ENCODE measurements around the gene PCK2. TPM values are rescaled to one million over a fixed set of nuclear protein-coding genes. Genes with fewer than 3 reads are reported as not detected.

Gene PCK2
- total and polyA plus RNA-seq, 2 experiments from 2014 or later = 68.7 to 88.8 TPM

- H3K36me3 ChIP-seq (replicated peaks; ENCODE audit: insufficient read depth, low read depth) = no peaks in the 10 kb centered on the region
- no peaks in the 10 kb centered on the region for H3K4me1 ChIP-seq (ENCODE audit: insufficient read depth)
- no peaks in the 10 kb centered on the region for H3K79me2 ChIP-seq
- H3K9me2 ChIP-seq (replicated peaks; ENCODE audit: insufficient read depth) = no peaks in the 10 kb centered on the region
- H3K9me3 ChIP-seq (ENCODE audit: low read depth) = no peaks in the 10 kb centered on the region
- no peak overlapping the region for H3K27ac ChIP-seq
- H2AFZ ChIP-seq = no peak overlapping the region
- no peaks in the 10 kb centered on the region for H4K20me1 ChIP-seq (ENCODE audit: insufficient read depth, poor library complexity, severe bottlenecking)
- 89% methylated on average over 9 of the region's 10 CpGs for WGBS (ENCODE audit: low lambda C conversion rate, missing lambda C conversion rate)
- H3K27me3 ChIP-seq = no peaks in the 10 kb centered on the region
- DNase-seq (ENCODE audit: low spot score) = no peak
- no peak for TF ChIP-seq EZH2 (IDR thresholded peaks at IDR 0.05; ENCODE audit: borderline replicate concordance)
- TF ChIP-seq CTCF (IDR thresholded peaks at IDR 0.05; ENCODE audit: poor library complexity) = no peak
- no peak for TF ChIP-seq EZH2phosphoT487 (IDR thresholded peaks at IDR 0.05; ENCODE audit: low read depth, severe bottlenecking, unreplicated experiment)
- no peak overlapping the region for H3K4me3 ChIP-seq
- H3K4me2 ChIP-seq = no peak overlapping the region
Observed at GRCh38 chr14:24058951-24059475, 35.1 kb upstream of the PCK2 start.

- Histone ChIP-seq H3K4me3 (no peak overlapping the region), H3K27ac (no peak overlapping the region), H3K9me3 (ENCODE audit: low read depth) (no peaks in the 10 kb centered on the region), H3K4me2 (no peak overlapping the region), H3K79me2 (no peaks in the 10 kb centered on the region), H3K4me1 (ENCODE audit: insufficient read depth) (no peaks in the 10 kb centered on the region), H4K20me1 (ENCODE audit: insufficient read depth, poor library complexity, severe bottlenecking) (no peaks in the 10 kb centered on the region), H2AFZ (no peak overlapping the region), H3K36me3 (replicated peaks; ENCODE audit: insufficient read depth, low read depth) (no peaks in the 10 kb centered on the region), H3K27me3 (no peaks in the 10 kb centered on the region), H3K9me2 (replicated peaks; ENCODE audit: insufficient read depth) (no peaks in the 10 kb centered on the region)
- no peak for DNase-seq (ENCODE audit: low spot score)
- TF ChIP-seq EZH2phosphoT487 (IDR thresholded peaks at IDR 0.05; ENCODE audit: low read depth, severe bottlenecking, unreplicated experiment) = no peak
- no peak for TF ChIP-seq EZH2 (IDR thresholded peaks at IDR 0.05; ENCODE audit: borderline replicate concordance)
- no peak for TF ChIP-seq CTCF (IDR thresholded peaks at IDR 0.05; ENCODE audit: poor library complexity)
- 98% methylated on average over 16 of the region's 16 CpGs for WGBS (ENCODE audit: low lambda C conversion rate, missing lambda C conversion rate)
Observed at GRCh38 chr14:24059841-24060388, 34.2 kb upstream of the PCK2 start.

GRCh38 chr14:24060443-24060842 is 33.7 kb upstream of the PCK2 start:
- Histone ChIP-seq H3K9me3 (ENCODE audit: low read depth) (no peaks in the 10 kb centered on the region), H2AFZ (no peak overlapping the region), H3K36me3 (replicated peaks; ENCODE audit: insufficient read depth, low read depth) (no peaks in the 10 kb centered on the region), H3K4me3 (no peak overlapping the region), H3K4me2 (no peak overlapping the region), H3K4me1 (ENCODE audit: insufficient read depth) (no peaks in the 10 kb centered on the region), H4K20me1 (ENCODE audit: insufficient read depth, poor library complexity, severe bottlenecking) (no peaks in the 10 kb centered on the region), H3K79me2 (no peaks in the 10 kb centered on the region), H3K9me2 (replicated peaks; ENCODE audit: insufficient read depth) (no peaks in the 10 kb centered on the region), H3K27me3 (no peaks in the 10 kb centered on the region), H3K27ac (no peak overlapping the region)
- TF ChIP-seq CTCF (IDR thresholded peaks at IDR 0.05; ENCODE audit: poor library complexity) (no peak), EZH2phosphoT487 (IDR thresholded peaks at IDR 0.05; ENCODE audit: low read depth, severe bottlenecking, unreplicated experiment) (no peak), EZH2 (IDR thresholded peaks at IDR 0.05; ENCODE audit: borderline replicate concordance) (no peak)
- WGBS (ENCODE audit: low lambda C conversion rate, missing lambda C conversion rate) = 91% methylated on average over 10 of the region's 10 CpGs
- DNase-seq (ENCODE audit: low spot score) = no peak
